NCI-H526 (cell line): ENCODE results near the gene ARHGAP29.

Source experiments
- DNase-seq, 2 experiments: peaks; one replicate each; lab custom pipeline; 2025; lab: John Stamatoyannopoulos, UW

ARHGAP29 gene

GRCh38 chr1:94124538-94124937 lies 112.8 kb downstream of the ARHGAP29 start:
- DNase-seq = no peak

GRCh38 chr1:94122201-94122970 lies 115.0 kb downstream of the ARHGAP29 start:
- no peak for DNase-seq
